ENCODE measurements around the gene NPNT.

The NPNT gene

DNA sequence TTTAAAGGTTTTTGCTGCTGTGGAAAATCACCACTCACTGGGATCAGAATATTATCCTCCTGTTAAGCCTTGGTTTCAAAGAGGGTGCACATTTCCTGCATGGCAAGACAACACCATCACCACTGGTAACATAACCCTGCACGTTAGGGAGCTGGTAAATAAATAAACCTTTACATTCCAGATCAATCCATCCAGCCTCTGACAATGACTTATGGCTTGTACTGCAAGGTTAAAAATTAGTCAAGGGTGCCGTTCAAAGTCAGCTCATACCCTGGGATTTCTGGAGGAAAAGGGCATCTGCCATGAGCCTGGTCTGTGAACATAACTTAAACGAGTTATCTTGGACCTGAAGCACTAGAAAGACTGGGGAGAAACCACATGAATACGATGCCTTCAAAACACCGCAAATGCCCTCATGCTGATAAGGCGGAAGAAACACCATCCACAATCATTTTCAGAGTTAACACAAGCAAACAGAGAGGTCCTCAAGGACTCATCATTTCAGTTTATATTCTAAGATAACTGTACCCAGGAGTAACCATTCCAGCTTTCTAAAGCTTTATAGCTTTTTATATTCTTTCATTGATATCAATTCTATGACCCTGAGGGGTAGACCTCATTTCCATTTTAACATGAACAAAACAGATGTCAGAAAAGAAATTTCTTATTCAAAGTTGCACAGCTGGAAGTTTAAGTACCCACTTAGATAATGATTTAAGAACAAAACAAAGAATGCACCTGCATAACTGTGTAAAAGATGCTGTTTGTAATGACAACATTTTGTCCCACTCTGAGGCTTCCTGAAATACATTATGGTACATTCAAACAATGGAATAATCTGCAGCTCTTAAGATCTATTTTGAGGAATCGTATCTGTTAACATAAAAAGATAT lies 103.1 kb downstream of the NPNT start:
- H3K27ac Mint-ChIP-seq = peak overlapping the region; percentile 83 to 99 (median 94)
- H3K36me3 Mint-ChIP-seq (ENCODE audit: low read depth) = no peaks in the 10 kb centered on the region
- no peaks in the 10 kb centered on the region for H3K9me3 Mint-ChIP-seq
- TF ChIP-seq, protein P1, sequence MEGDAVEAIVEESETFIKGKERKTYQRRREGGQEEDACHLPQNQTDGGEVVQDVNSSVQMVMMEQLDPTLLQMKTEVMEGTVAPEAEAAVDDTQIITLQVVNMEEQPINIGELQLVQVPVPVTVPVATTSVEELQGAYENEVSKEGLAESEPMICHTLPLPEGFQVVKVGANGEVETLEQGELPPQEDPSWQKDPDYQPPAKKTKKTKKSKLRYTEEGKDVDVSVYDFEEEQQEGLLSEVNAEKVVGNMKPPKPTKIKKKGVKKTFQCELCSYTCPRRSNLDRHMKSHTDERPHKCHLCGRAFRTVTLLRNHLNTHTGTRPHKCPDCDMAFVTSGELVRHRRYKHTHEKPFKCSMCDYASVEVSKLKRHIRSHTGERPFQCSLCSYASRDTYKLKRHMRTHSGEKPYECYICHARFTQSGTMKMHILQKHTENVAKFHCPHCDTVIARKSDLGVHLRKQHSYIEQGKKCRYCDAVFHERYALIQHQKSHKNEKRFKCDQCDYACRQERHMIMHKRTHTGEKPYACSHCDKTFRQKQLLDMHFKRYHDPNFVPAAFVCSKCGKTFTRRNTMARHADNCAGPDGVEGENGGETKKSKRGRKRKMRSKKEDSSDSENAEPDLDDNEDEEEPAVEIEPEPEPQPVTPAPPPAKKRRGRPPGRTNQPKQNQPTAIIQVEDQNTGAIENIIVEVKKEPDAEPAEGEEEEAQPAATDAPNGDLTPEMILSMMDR (IDR thresholded peaks at IDR 0.05; ENCODE audit: unreplicated experiment in 3 of 3) = no peak
- peak overlapping the region in 2 of 3 experiments; percentile 5 to 44 for H3K4me3 Mint-ChIP-seq
- peaks cover 21% of the 10 kb centered on the region for H3K4me1 Mint-ChIP-seq
- H3K27me3 Mint-ChIP-seq (ENCODE audit: low read depth) = no peaks in the 10 kb centered on the region

DNA sequence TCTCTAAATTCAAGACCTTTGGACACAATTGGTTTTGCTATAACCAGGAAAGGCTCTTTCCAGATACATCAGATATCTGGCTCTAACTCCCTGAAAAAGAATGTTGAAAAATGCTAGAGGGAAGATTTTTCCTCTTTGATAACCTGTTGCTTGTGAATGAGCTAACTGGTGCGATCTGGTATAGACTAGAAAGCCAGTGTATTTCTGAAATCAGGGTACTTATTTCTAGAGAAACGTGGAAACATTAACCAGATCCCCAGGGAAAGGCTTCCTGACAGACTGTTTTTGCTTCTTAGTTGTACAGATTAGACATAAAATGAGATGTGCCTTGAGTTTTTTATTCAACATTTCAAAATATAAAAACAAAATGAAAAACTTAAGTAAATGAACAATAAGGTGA lies 107.7 kb downstream of the NPNT start:
- Mint-ChIP-seq H3K27ac (peak overlapping the region; percentile 82 to 95 (median 86)), H3K4me1 (peaks cover 6% of the 10 kb centered on the region), H3K4me3 (no peak overlapping the region), H3K27me3 (ENCODE audit: low read depth) (no peaks in the 10 kb centered on the region), H3K36me3 (ENCODE audit: low read depth) (no peaks in the 10 kb centered on the region), H3K9me3 (peaks cover under 1% of the 10 kb centered on the region)
- TF ChIP-seq, protein P1 (IDR thresholded peaks at IDR 0.05; ENCODE audit: unreplicated experiment in 3 of 3) = no peak

DNA sequence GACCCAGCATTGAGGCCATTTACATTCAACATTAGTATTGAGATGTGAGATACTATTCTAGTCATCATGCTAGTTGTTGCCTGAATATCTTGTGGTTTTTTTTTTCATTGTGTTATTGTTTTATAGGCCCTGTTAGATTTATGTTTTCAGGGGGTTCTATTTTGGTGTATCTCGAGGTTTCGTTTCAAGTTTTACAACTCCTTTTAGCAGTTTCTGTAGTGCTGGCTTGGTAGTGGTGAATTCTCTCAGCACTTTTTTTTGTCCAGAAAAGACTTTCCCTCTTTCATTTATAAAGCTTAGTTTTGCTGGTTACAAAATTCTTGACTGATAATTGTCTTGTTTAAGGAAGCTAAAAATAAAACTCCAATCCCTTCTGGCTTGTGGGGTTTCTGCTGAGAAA lies 115.5 kb downstream of the NPNT start:
- TF ChIP-seq, protein P1 (IDR thresholded peaks at IDR 0.05; ENCODE audit: unreplicated experiment in 3 of 3) = no peak
- peaks cover 44% of the 10 kb centered on the region for H3K9me3 Mint-ChIP-seq

DNA sequence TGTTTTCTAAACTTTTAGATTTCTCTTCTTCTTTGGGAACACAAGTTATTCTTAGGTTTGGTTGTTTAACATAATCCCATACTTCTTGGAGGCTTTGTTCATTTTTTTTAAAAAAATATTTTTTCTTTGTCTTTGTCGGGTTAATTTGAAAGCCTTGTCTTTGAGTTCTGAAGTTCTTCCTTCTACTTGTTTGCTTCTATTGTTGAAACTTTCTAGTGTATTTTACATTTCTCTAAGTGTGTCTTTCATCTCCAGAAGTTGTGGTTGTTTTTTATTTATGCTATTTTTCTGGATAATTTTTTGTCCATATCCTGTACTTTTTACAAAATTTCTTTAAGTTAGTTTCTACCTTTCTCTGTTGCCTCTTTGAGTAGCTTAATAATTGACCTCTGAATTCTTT lies 116.1 kb downstream of the NPNT start:
- peaks cover 28% of the 10 kb centered on the region for H3K36me3 Mint-ChIP-seq (ENCODE audit: low read depth)
- TF ChIP-seq, protein P1 (IDR thresholded peaks at IDR 0.05; ENCODE audit: unreplicated experiment in 3 of 3) = no peak
- no peaks in the 10 kb centered on the region for H3K27me3 Mint-ChIP-seq (ENCODE audit: low read depth)
- H3K27ac Mint-ChIP-seq = no peak overlapping the region
- H3K4me3 Mint-ChIP-seq = no peak overlapping the region
- peaks cover 44% of the 10 kb centered on the region for H3K9me3 Mint-ChIP-seq
- H3K4me1 Mint-ChIP-seq = no peaks in the 10 kb centered on the region

More for the DNA sequence above, 115.5 kb downstream of the NPNT start:
- peaks cover 28% of the 10 kb centered on the region for H3K36me3 Mint-ChIP-seq (ENCODE audit: low read depth)
- no peaks in the 10 kb centered on the region for H3K27me3 Mint-ChIP-seq (ENCODE audit: low read depth)
- no peaks in the 10 kb centered on the region for H3K4me1 Mint-ChIP-seq
- no peak overlapping the region for H3K27ac Mint-ChIP-seq
- no peak overlapping the region for H3K4me3 Mint-ChIP-seq

DNA sequence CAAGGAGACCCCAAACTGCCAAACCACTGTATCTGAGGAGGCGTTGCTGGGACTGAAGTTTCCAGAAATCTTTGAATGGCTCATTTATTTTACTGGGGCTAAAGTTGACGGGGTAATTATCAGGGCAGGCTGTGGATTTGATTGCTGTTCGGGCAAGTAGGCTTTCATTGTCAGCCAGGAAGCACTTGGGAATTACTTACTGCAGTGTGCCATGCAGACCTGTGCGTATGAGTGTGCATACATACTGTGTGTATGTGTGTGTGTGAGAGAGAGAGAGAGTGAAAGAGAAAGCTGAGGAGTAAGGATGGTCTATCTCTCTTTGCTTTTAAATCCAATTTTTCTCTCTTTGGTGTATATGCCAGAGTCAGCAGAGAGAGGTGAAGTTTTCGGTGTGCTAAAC lies 122.7 kb downstream of the NPNT start:
- peaks cover 15% of the 10 kb centered on the region for H3K36me3 Mint-ChIP-seq (ENCODE audit: low read depth)
- H3K4me1 Mint-ChIP-seq = no peaks in the 10 kb centered on the region
- H3K4me3 Mint-ChIP-seq = no peak overlapping the region
- H3K27me3 Mint-ChIP-seq (ENCODE audit: low read depth) = no peaks in the 10 kb centered on the region
- H3K9me3 Mint-ChIP-seq = peaks cover 24% of the 10 kb centered on the region
- TF ChIP-seq, protein P1 (IDR thresholded peaks at IDR 0.05; ENCODE audit: unreplicated experiment in 3 of 3) = no peak
- H3K27ac Mint-ChIP-seq = no peak overlapping the region

DNA sequence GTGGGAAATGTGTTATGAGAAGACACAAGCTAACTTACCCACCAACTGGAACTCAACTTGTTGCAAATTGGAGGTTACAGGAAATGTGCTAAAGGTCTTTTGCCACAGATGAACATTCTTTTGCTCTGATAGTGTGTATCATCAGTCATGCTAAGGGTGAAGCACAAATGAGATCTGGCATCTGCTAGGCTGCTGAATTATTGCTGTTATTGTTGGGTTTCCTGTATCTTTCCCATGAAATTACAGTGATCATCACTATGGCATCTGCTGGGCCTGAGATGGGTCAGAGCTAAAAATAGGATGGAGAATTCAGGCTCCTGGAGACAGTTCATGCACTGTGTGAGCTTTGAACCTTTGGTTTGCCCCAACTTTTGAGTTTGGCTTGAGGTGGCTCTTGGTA lies 124.5 kb downstream of the NPNT start:
- TF ChIP-seq, protein P1 (IDR thresholded peaks at IDR 0.05; ENCODE audit: unreplicated experiment in 3 of 3) = no peak
- H3K4me3 Mint-ChIP-seq = no peak overlapping the region
- no peak overlapping the region for H3K27ac Mint-ChIP-seq
- peaks cover 9% of the 10 kb centered on the region for H3K9me3 Mint-ChIP-seq
- H3K36me3 Mint-ChIP-seq (ENCODE audit: low read depth) = peaks cover 3% of the 10 kb centered on the region
- H3K27me3 Mint-ChIP-seq (ENCODE audit: low read depth) = no peaks in the 10 kb centered on the region
- no peaks in the 10 kb centered on the region for H3K4me1 Mint-ChIP-seq

Measured in nephron (organoid).